Osteoblast (primary cell): ENCODE measurements around the gene NTM. TPM values are rescaled to one million over a fixed set of nuclear protein-coding genes. Genes with fewer than 3 reads are reported as not detected.

Source experiments
- DNase-seq: peaks from one replicate; pipeline ENCODE4 v3.0.0; 2011; ENCODE audit warnings: low spot score, mixed read lengths; ENCODE audit not compliant: insufficient read length; ENCODE audit errors: missing footprints
- H2AFZ ChIP-seq: 2 replicates; pipeline ENCODE4 v1.6.0; 2011; ENCODE audit warnings: mild to moderate bottlenecking, low read length
- H3K27ac ChIP-seq: 2 replicates; pipeline ENCODE4 v1.5.1; 2011; ENCODE audit warnings: mild to moderate bottlenecking, low read depth, low read length, moderate library complexity
- H3K27me3 ChIP-seq: 2 replicates; pipeline ENCODE4 v1.6.0; 2012; ENCODE audit warnings: mild to moderate bottlenecking, control low read depth, inconsistent platforms, low read length, moderate library complexity; ENCODE audit not compliant: insufficient read depth
- H3K36me3 ChIP-seq: 2 replicates; pipeline ENCODE4 v1.5.1; 2011; ENCODE audit warnings: mild to moderate bottlenecking, low read length, control low read depth, moderate library complexity; ENCODE audit not compliant: insufficient read depth
- H3K4me1 ChIP-seq: 2 replicates; pipeline ENCODE4 v1.5.1; 2011; ENCODE audit warnings: mild to moderate bottlenecking, low read length, control low read depth, moderate library complexity; ENCODE audit not compliant: insufficient read depth
- H3K4me2 ChIP-seq: 2 replicates; pipeline ENCODE4 v1.6.0; 2011; ENCODE audit warnings: mild to moderate bottlenecking, low read length; ENCODE audit not compliant: insufficient read depth
- H3K4me3 ChIP-seq: fragments of 200-600 bp; sonication (generic); 3 replicates; pipeline ENCODE4 v1.5.1; 2012; ENCODE audit warnings: mild to moderate bottlenecking, low read length, inconsistent platforms; ENCODE audit not compliant: insufficient read depth
- H3K79me2 ChIP-seq: 2 replicates; pipeline ENCODE4 v1.6.0; 2012; ENCODE audit warnings: mild to moderate bottlenecking, low read length, control low read depth, inconsistent platforms; ENCODE audit not compliant: insufficient read depth
- H3K9me3 ChIP-seq: 2 replicates; pipeline ENCODE4 v1.5.1; 2011; ENCODE audit warnings: low read depth, low read length, control low read depth
- H4K20me1 ChIP-seq: 2 replicates; pipeline ENCODE4 v1.6.0; 2012; ENCODE audit warnings: mild to moderate bottlenecking, low read length, control low read depth; ENCODE audit not compliant: insufficient read depth
- total RNA-seq: library from RNA; depleted of rRNA; stranded (reverse); fragments of >200 nt; gene quantifications from 2 replicates; pipeline ENCODE4 v1.2.3, GENCODE V29; 2012
- TF ChIP-seq, protein P1 (sequence below): IDR thresholded peaks from 2 replicates; pipeline ENCODE4 v1.5.1; 2011; ENCODE audit warnings: mild to moderate bottlenecking, low read depth, low read length, moderate library complexity; ENCODE audit errors: extremely low read depth

NTM gene
- total RNA-seq, 1 donor, result 48.1 TPM

DNA sequence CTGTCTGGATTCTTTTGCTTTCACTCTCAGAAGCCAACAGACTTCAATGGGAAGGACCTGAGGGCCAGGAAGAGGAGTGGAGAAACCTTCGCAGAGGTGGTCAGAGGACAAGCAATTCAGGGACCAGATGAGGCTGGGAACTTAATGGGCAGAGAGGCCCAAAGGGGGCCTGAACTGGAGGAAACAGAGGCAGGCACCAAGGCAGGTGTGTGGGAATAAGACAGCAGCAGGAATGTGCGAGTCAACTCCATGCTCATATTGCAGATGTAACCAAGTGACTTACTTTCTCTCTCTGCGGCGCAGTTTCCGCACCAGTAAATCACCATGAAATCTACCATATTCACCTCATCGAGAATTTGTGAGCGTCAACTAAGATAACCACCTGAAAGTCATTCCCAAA lies 669.1 kb downstream of the NTM start:
- no peak for DNase-seq
- Histone ChIP-seq H3K79me2 (peaks cover 85% of the 10 kb centered on the region), H4K20me1 (no peaks in the 10 kb centered on the region), H3K27ac (no peak overlapping the region), H3K27me3 (no peaks in the 10 kb centered on the region), H3K4me2 (no peak overlapping the region), H3K4me3 (no peak overlapping the region), H3K9me3 (no peaks in the 10 kb centered on the region), H2AFZ (no peak overlapping the region), H3K4me1 (peaks cover 13% of the 10 kb centered on the region), H3K36me3 (no peaks in the 10 kb centered on the region)
- TF ChIP-seq, protein P1, sequence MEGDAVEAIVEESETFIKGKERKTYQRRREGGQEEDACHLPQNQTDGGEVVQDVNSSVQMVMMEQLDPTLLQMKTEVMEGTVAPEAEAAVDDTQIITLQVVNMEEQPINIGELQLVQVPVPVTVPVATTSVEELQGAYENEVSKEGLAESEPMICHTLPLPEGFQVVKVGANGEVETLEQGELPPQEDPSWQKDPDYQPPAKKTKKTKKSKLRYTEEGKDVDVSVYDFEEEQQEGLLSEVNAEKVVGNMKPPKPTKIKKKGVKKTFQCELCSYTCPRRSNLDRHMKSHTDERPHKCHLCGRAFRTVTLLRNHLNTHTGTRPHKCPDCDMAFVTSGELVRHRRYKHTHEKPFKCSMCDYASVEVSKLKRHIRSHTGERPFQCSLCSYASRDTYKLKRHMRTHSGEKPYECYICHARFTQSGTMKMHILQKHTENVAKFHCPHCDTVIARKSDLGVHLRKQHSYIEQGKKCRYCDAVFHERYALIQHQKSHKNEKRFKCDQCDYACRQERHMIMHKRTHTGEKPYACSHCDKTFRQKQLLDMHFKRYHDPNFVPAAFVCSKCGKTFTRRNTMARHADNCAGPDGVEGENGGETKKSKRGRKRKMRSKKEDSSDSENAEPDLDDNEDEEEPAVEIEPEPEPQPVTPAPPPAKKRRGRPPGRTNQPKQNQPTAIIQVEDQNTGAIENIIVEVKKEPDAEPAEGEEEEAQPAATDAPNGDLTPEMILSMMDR, result no peak

DNA sequence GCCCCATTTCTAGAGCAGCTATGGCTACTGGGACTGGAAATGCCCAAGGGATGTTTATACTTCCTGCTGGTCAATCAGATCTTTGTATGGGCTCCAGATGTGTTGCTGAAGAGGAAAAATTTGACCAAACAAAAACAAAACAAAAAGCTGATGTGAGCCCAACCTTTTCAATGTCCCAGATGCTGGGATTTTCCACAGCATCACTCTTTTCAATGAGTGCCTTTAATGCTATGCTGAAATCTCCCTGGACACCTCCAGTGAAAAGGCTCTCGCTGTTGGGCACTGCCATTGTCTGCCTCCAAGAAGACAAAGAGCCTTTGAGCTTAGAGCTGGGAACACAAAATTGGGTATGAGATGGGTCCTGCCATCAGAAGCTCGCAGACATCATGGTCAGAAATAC lies 671.9 kb downstream of the NTM start:
- Histone ChIP-seq H4K20me1 (no peaks in the 10 kb centered on the region), H3K9me3 (no peaks in the 10 kb centered on the region), H3K27ac (no peak overlapping the region), H3K79me2 (peaks cover 69% of the 10 kb centered on the region), H2AFZ (no peak overlapping the region), H3K4me2 (no peak overlapping the region), H3K27me3 (no peaks in the 10 kb centered on the region), H3K4me3 (no peak overlapping the region), H3K4me1 (peaks cover 6% of the 10 kb centered on the region), H3K36me3 (no peaks in the 10 kb centered on the region)
- DNase-seq, result no peak
- TF ChIP-seq, protein P1, result no peak

DNA sequence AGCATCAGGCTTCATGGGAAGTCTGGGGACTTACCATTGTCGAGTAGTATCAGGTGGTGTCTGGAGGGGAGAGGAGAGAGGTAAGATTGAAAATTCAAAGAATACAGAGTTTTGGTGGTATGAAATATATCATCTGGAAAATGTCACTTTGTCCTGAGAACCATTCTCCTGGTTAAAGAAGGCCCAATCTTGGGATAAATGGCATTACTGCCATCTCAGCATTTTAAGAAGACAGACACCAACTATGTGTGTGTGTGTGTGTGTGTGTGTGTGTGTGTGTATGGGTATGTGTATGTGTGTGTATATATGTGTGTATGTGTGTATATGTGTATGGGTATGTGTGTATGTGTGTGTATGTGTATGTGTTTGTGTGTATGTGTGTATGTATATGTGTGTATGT lies 673.3 kb downstream of the NTM start:
- Histone ChIP-seq H4K20me1 (no peaks in the 10 kb centered on the region), H3K79me2 (peaks cover 58% of the 10 kb centered on the region), H3K27me3 (no peaks in the 10 kb centered on the region), H3K4me3 (no peak overlapping the region), H3K27ac (no peak overlapping the region), H3K36me3 (no peaks in the 10 kb centered on the region), H3K4me1 (peaks cover 9% of the 10 kb centered on the region), H3K9me3 (no peaks in the 10 kb centered on the region), H3K4me2 (no peak overlapping the region), H2AFZ (no peak overlapping the region)
- TF ChIP-seq, protein P1, result no peak
- DNase-seq, result no peak

DNA sequence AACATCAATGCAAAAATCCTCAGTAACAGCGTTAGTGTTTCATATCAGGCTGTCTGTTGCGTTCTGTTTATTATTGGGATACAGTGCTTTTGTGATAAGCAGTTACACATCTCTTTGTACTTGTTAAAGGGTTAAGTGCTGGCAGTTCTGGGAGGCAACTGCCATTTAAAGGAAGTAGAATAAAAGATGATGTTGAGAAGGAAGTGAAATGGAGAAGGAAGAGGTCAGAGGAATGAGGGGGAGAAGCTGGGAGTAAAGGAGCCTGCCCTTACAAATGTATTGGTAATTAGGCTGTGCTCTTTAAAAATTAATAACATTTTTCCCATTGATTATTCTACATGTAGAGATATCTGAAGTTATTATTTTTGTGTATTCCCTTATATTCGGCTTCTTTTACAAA lies 674.7 kb downstream of the NTM start:
- Histone ChIP-seq H3K4me1 (peaks cover 9% of the 10 kb centered on the region), H4K20me1 (no peaks in the 10 kb centered on the region), H3K4me3 (no peak overlapping the region), H3K27me3 (no peaks in the 10 kb centered on the region), H3K36me3 (no peaks in the 10 kb centered on the region), H3K4me2 (no peak overlapping the region), H3K9me3 (no peaks in the 10 kb centered on the region), H3K79me2 (peaks cover 55% of the 10 kb centered on the region), H2AFZ (no peak overlapping the region), H3K27ac (no peak overlapping the region)
- TF ChIP-seq, protein P1, result no peak
- no peak for DNase-seq
